Measurements from ENCODE around the gene ATP5F1D. TPM values are rescaled to one million over a fixed set of nuclear protein-coding genes. Genes with fewer than 3 reads are reported as not detected.

The ATP5F1D gene
- total and polyA plus RNA-seq, 2 donors (not counting 3 experiments of a cell fraction or from before 2014, with no cell fraction given): 167 to 192 TPM

DNA sequence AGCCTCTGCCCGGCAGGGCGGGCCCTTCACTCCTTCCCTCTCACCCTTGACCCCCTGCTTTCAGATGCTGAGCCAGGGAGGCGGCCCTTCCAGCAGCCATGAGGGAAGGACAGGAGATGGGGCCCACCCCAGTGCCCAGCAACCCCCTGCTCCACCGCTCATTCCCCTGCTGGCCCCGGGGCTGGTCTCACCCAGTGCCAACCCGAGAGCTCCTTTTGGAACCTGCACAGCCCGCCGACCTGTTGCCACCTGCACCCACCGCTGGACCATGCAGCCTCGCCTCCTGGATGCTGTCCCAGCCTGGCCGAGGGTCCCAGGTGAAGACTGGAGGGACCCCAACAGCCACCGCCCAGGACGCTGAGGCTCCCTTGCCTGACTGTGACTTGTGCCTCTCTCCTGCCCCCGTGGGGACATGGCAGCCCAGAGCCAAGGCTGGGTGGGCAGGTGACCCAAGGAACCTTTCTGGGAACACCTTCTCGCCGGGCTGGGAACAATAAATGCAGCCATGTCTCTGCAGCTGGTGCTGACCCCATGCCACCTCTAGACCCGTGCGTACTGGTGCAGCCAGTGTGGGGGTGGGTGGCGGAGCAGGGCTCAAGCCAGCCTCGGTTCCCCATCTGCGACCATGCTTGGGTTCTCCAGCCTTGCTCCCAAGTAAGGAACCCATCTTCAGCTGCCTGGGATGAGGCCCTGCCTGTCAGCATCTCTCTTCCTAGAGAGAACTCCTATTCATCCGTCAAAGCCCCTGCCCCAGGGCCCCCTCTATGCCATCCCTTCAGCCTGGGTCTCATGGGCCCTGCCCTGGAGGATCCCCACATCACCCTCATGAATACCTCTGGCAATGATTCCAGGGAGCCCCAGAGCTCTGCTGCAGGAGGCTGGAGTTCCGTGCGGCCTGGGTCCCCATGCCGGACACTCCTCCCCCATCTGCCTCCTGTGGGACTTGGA, 37.4 kb downstream of the ATP5F1D start:
- ChIA-PET POLR2A (interaction anchor here (1.5 kb wide), 1 partner anchor 10 kb away, joined by 8 read pairs; the partner anchor contains the start of gene CIRBP), CTCF (interaction anchor here (0.6 to 1.9 kb wide), 21 partner anchors 10 to 267 kb away, joined by 3 to 14 read pairs (median 4); partner anchors contain the start of gene CIRBP)
- no peak for DNase-seq (ENCODE audit: low read depth, low spot score)
- no peaks in the 10 kb centered on the region for H3K9me1 ChIP-seq (replicated peaks; ENCODE audit: control insufficient read depth, extremely low read depth, insufficient read depth, low read length)
- H3K4me1 ChIP-seq (ENCODE audit: control insufficient read depth, extremely low read depth, insufficient read depth, low read length): peaks cover 18% of the 10 kb centered on the region
- H3K4me3 ChIP-seq (replicated peaks in 1 of 3; ENCODE audit: insufficient read depth in 1 of 3, low read depth in 1 of 3, low read length in 3 of 3): no peak overlapping the region
- no peak overlapping the region for H3K4me2 ChIP-seq (ENCODE audit: insufficient read depth, low read length)
- H3K9me3 ChIP-seq (replicated peaks; ENCODE audit: control insufficient read depth, insufficient read depth, low read length): no peaks in the 10 kb centered on the region
- dilution Hi-C loops (cut with MboI; ENCODE audit: extremely low pct_ligation_motif_present, low sequenced_read_pairs): no loop called here
- H3K27me3 ChIP-seq (ENCODE audit: control insufficient read depth in 2 of 2, insufficient read depth in 2 of 2, low read length in 2 of 2): peaks cover 0 to under 1% of the 10 kb centered on the region in 2 experiments
- H3K9ac ChIP-seq (replicated peaks; ENCODE audit: extremely low read depth, insufficient read depth, low read length): no peak overlapping the region
- TF ChIP-seq MYC (IDR thresholded peaks at IDR 0.05; ENCODE audit: low read depth, low read length): no peak
- TF ChIP-seq, protein P1, sequence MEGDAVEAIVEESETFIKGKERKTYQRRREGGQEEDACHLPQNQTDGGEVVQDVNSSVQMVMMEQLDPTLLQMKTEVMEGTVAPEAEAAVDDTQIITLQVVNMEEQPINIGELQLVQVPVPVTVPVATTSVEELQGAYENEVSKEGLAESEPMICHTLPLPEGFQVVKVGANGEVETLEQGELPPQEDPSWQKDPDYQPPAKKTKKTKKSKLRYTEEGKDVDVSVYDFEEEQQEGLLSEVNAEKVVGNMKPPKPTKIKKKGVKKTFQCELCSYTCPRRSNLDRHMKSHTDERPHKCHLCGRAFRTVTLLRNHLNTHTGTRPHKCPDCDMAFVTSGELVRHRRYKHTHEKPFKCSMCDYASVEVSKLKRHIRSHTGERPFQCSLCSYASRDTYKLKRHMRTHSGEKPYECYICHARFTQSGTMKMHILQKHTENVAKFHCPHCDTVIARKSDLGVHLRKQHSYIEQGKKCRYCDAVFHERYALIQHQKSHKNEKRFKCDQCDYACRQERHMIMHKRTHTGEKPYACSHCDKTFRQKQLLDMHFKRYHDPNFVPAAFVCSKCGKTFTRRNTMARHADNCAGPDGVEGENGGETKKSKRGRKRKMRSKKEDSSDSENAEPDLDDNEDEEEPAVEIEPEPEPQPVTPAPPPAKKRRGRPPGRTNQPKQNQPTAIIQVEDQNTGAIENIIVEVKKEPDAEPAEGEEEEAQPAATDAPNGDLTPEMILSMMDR (IDR thresholded peaks at IDR 0.05; ENCODE audit: extremely low read depth in 1 of 2, insufficient read depth in 1 of 2, low read depth in 1 of 2, low read length in 2 of 2): no peak
- TF ChIP-seq, protein P2, sequence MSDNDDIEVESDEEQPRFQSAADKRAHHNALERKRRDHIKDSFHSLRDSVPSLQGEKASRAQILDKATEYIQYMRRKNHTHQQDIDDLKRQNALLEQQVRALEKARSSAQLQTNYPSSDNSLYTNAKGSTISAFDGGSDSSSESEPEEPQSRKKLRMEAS (IDR thresholded peaks at IDR 0.05; ENCODE audit: insufficient read depth, insufficient read length): no peak
- no peak overlapping the region for H2AFZ ChIP-seq (ENCODE audit: low read depth, low read length)
- BruUV-seq (replicated peaks): no TSS peak
- no peak overlapping the region for H3K27ac ChIP-seq (ENCODE audit: insufficient read depth, low read depth, low read length)
- peaks cover 7% of the 10 kb centered on the region for H3K79me2 ChIP-seq (ENCODE audit: control insufficient read depth, insufficient read depth, low read length)
- H4K20me1 ChIP-seq (replicated peaks; ENCODE audit: control insufficient read depth, extremely low read depth, insufficient read depth, low read length): no peaks in the 10 kb centered on the region
- no peak for FAIRE-seq
- peaks cover 4 to 12% of the 10 kb centered on the region in 2 experiments for H3K36me3 ChIP-seq (ENCODE audit: control insufficient read depth in 2 of 2, extremely low read depth in 1 of 2, insufficient read depth in 2 of 2, low read length in 2 of 2)
- intact Hi-C loops (cut with micrococcal nuclease): loop anchor here (1.0 to 2.0 kb wide), 5 partner anchors 75 to 159 kb away; partner anchors contain the start of genes DAZAP1, NDUFS7 and RPS15

All from endothelial cell of umbilical vein (primary cell).